Testis (tissue), 2 donors: Measurements from ENCODE around the gene PROK1.

Experiments used
- POLR2A ChIP-seq: fragments of 450-650 bp; IDR thresholded peaks from one replicate; pipeline ENCODE4 v1.6.1; 2017; ENCODE audit warnings: antibody characterized with exemption, mild to moderate bottlenecking, moderate library complexity
- TF ChIP-seq, protein P1 (sequence below), 3 experiments: fragments of 450-650 bp in 2 of 3; fragments of 200-600 bp in 1 of 3; sonication (generic) in 1 of 3; IDR thresholded peaks; one replicate each; pipeline ENCODE4 v1.5.1; 2016 to 2019; ENCODE audit warnings: antibody characterized with exemption in 3 of 3, mild to moderate bottlenecking in 2 of 3, moderate library complexity in 1 of 3

DNA sequence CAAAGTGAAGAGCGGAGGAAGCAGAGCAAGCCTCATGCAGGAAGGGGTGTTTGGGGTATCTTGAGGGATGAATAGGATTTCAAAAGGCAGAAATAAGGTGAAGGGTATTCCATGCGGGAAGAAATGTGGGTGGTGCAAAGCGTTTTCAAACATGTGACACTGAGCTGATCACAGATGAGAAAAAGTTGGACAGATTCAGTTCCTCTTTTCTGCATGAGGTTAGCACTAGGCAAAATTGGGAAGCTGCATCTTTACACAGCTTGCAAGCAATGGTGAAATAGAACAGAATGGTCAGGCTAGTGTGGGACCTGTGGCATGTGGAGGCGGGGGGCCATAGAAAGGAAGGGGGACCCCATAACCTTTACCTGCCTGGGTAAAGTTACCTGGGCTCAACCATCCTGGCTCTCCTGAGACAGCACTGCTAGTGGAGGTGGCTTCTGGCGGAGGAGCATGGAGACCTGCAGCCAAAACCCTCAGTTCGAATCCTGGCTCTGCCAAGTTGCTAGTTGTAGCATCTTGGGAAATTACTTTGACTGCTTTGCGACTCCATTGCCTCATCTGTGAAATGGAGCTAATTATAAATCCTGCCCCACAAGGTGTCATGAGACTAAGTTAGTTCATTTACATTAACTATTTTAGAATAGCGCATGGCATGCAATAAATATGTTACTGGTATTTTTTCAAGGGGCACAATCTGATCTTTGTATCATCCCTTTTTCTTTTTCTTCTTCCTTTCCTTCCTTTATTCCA lies 51.6 kb downstream of the PROK1 start:
- TF ChIP-seq, protein P1, sequence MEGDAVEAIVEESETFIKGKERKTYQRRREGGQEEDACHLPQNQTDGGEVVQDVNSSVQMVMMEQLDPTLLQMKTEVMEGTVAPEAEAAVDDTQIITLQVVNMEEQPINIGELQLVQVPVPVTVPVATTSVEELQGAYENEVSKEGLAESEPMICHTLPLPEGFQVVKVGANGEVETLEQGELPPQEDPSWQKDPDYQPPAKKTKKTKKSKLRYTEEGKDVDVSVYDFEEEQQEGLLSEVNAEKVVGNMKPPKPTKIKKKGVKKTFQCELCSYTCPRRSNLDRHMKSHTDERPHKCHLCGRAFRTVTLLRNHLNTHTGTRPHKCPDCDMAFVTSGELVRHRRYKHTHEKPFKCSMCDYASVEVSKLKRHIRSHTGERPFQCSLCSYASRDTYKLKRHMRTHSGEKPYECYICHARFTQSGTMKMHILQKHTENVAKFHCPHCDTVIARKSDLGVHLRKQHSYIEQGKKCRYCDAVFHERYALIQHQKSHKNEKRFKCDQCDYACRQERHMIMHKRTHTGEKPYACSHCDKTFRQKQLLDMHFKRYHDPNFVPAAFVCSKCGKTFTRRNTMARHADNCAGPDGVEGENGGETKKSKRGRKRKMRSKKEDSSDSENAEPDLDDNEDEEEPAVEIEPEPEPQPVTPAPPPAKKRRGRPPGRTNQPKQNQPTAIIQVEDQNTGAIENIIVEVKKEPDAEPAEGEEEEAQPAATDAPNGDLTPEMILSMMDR (IDR thresholded peaks at IDR 0.05) = no peak
- TF ChIP-seq POLR2A = no peak
